ENCODE results near the gene LDAF1. TPM values are rescaled to one million over a fixed set of nuclear protein-coding genes. Genes with fewer than 3 reads are reported as not detected.
A peak's percentile ranks its signal among the peaks of the same experiment; 100 is the strongest.
"Not testable (repeated sequence)": the region's sequence is repeated elsewhere in the genome, so short reads cannot be mapped to it uniquely, and the experiment has no call there.

The LDAF1 gene
- total RNA-seq, 1 donor from 2014 or later = 82.9 TPM

- no peak for TF ChIP-seq CTCF (IDR thresholded peaks at IDR 0.05; ENCODE audit: insufficient read depth, low read length, poor library complexity, severe bottlenecking)
Measured at GRCh38 chr16:21126518-21126917, 32.0 kb upstream of the LDAF1 start.

DNA sequence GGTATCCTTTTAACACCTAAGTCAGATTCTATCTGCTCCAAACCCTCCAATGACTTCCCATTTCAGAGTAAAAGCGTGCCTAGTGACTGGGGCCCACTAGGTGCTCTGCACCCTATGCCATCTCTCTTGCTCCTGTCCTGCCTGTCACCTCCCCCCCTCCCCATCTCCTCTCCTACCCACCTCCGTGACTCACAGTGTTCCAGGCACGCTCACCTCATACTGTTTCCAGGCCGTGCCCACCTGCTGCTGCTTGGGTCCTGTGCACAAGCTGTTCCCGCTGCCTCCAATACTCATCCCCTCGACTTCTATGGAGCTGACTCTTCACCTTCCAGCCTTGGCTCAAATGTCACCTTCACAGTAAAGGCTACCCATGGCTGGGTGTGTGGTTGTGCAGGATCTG is 29.5 kb upstream of the LDAF1 start:
- Histone ChIP-seq H3K27me3 (ENCODE audit: control insufficient read depth, insufficient read depth, low read length) (no peaks in the 10 kb centered on the region), H3K36me3 (ENCODE audit: control insufficient read depth, insufficient read depth, low read length) (no peaks in the 10 kb centered on the region)
- no peak for DNase-seq (ENCODE audit: low read depth)

More at GRCh38 chr16:21126518-21126917, 32.0 kb upstream of the LDAF1 start:
- Histone ChIP-seq H3K4me3 (ENCODE audit: low read depth, low read length) (no peak overlapping the region), H3K36me3 (ENCODE audit: control insufficient read depth, insufficient read depth, low read length) (no peaks in the 10 kb centered on the region), H3K27me3 (ENCODE audit: control insufficient read depth, insufficient read depth, low read length) (no peaks in the 10 kb centered on the region)
- no peak for DNase-seq (ENCODE audit: low read depth)

DNA sequence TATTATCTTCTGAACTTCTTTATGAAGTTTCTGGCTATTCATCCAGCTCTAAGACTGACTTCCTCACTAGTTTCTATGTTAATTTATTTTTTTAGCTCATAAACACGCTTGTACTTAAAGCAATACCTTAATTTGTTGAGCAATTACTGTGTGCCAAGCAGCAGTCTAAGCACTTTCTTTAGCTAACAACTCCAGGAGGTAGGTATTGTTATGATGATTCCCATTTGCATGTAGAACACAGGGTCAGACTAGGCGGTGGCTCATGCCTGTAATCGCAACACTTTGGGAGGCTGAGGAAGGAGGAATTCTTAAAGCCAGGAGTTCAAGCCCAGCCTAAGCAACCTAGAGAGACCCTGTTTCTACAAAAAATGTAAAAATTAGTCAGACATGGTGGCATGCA is 27.7 kb upstream of the LDAF1 start:
- no peak for TF ChIP-seq CTCF (IDR thresholded peaks at IDR 0.05; ENCODE audit: insufficient read depth, low read length, poor library complexity, severe bottlenecking)
- DNase-seq (ENCODE audit: low read depth) = no peak
- H3K4me3 ChIP-seq (ENCODE audit: low read depth, low read length) = no peak overlapping the region
- H3K27me3 ChIP-seq (ENCODE audit: control insufficient read depth, insufficient read depth, low read length) = no peaks in the 10 kb centered on the region
- no peaks in the 10 kb centered on the region for H3K36me3 ChIP-seq (ENCODE audit: control insufficient read depth, insufficient read depth, low read length)

More for the DNA sequence above, 29.5 kb upstream of the LDAF1 start:
- no peak overlapping the region for H3K4me3 ChIP-seq (ENCODE audit: low read depth, low read length)
- no peak for TF ChIP-seq CTCF (IDR thresholded peaks at IDR 0.05; ENCODE audit: insufficient read depth, low read length, poor library complexity, severe bottlenecking)

- no peak overlapping the region for H3K4me3 ChIP-seq (ENCODE audit: low read depth, low read length)
- H3K36me3 ChIP-seq (ENCODE audit: control insufficient read depth, insufficient read depth, low read length) = no peaks in the 10 kb centered on the region
- no peak for DNase-seq (ENCODE audit: low read depth)
- no peak for TF ChIP-seq CTCF (IDR thresholded peaks at IDR 0.05; ENCODE audit: insufficient read depth, low read length, poor library complexity, severe bottlenecking)
- H3K27me3 ChIP-seq (ENCODE audit: control insufficient read depth, insufficient read depth, low read length) = no peaks in the 10 kb centered on the region
Measured at GRCh38 chr16:21134053-21134452, 24.4 kb upstream of the LDAF1 start.

DNA sequence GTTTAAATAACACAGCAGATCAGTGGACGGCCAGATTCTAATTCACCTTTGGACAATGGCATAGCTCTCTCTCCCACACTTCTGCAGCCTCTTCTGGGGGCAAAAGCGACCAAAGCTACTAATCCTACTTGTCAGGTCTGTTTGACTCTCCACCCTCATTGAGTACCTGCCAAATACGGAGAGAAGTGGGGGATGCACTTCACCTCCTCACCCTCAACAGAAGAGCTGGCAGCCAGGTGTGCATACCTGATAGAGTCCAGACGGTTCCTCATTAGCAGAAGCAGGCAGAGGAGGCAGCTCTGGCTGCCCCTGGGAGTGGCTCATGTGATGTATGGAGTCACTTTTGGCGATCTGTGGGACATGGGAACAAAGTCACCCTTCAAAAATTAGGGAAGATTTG is 12.7 kb upstream of the LDAF1 start:
- no peaks in the 10 kb centered on the region for H3K27me3 ChIP-seq (ENCODE audit: control insufficient read depth, insufficient read depth, low read length)
- no peak overlapping the region for H3K4me3 ChIP-seq (ENCODE audit: low read depth, low read length)
- TF ChIP-seq CTCF (IDR thresholded peaks at IDR 0.05; ENCODE audit: insufficient read depth, low read length, poor library complexity, severe bottlenecking) = no peak
- no peak for DNase-seq (ENCODE audit: low read depth)
- H3K36me3 ChIP-seq (ENCODE audit: control insufficient read depth, insufficient read depth, low read length) = no peaks in the 10 kb centered on the region

- Histone ChIP-seq H3K36me3 (ENCODE audit: control insufficient read depth, insufficient read depth, low read length) (no peaks in the 10 kb centered on the region), H3K4me3 (ENCODE audit: low read depth, low read length) (no peak within 1 kb of the TSS), H3K27me3 (ENCODE audit: control insufficient read depth, insufficient read depth, low read length) (no peaks in the 10 kb centered on the region)
- DNase-seq (ENCODE audit: low read depth) = peak; percentile 69
- no peak for TF ChIP-seq CTCF (IDR thresholded peaks at IDR 0.05; ENCODE audit: insufficient read depth, low read length, poor library complexity, severe bottlenecking)
Measured at GRCh38 chr16:21150375-21151001, 8.0 kb upstream of the LDAF1 start, which contains the start of gene DNAH3. DNAH3 (minus strand) TSS chr16:21150846; CDS start chr16:21150319, 527 bp downstream.

DNA sequence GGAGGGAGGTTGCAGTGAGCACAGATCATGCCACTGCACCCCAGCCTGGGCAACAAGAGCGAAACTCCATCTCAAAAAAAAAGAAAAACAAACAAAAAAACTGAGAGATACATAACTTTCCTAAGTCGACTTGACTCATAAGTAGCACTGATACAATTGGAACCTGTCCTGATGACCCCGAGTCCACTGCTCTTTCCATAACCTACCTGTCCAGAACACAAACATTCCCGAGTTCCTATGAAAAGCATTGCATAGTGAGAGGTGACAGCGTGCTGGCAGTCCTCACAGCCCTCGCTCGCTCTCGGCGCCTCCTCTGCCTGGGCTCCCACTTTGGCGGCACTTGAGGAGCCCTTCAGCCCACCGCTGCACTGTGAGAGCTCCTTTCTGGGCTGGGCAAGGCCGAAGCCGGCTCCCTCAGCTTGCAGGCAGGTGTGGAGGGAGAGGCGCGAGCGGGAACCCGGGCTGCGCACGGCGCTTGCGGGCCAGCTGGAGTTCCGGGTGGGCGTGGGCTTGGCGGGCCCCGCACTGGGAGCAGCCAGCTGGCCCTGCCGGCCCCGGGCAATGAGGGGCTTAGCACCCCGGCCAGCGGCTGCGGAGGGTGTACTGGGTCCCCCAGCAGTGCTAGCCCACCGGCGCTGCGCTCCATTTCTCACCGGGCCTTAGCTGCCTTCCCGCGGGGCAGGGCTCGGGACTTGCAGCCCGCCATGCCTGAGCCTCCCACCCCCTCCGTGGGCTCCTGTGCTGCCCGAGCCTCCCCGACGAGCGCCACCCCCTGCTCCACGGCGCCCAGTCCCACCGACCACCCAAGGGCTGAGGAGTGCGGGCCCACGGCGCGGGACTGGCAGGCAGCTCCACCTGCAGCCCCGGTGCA is 6.1 kb upstream of the LDAF1 start:
- DNase-seq (ENCODE audit: low read depth); H3K27me3 ChIP-seq (ENCODE audit: control insufficient read depth, insufficient read depth, low read length); H3K36me3 ChIP-seq (ENCODE audit: control insufficient read depth, insufficient read depth, low read length); H3K4me3 ChIP-seq (ENCODE audit: low read depth, low read length): not testable (repeated sequence)

Data from kidney epithelial cell (primary cell).